Karpas-422 (cell line): ENCODE data around the gene RELN. TPM values are rescaled to one million over a fixed set of nuclear protein-coding genes. Genes with fewer than 3 reads are reported as not detected.

Source experiments
- DNase-seq: peaks from one replicate; pipeline ENCODE4 v3.0.0-alpha.2; 2015
- H2AFZ ChIP-seq: fragments of 200-600 bp; sonication (generic); 2 replicates; pipeline ENCODE4 v1.6.1; 2014; ENCODE audit warnings: antibody characterized with exemption, low read length, mixed read lengths
- H3K27ac ChIP-seq: fragments of 200-600 bp; sonication (generic); 2 replicates; pipeline ENCODE4 v1.5.1; 2014; ENCODE audit warnings: mild to moderate bottlenecking, low read length, moderate library complexity
- H3K27me3 ChIP-seq: fragments of 200-600 bp; sonication (generic); 2 replicates; pipeline ENCODE4 v1.6.1; 2014; ENCODE audit warnings: low read length, mixed read lengths
- H3K36me3 ChIP-seq: fragments of 200-600 bp; sonication (generic); 2 replicates; pipeline ENCODE4 v1.6.1; 2014; ENCODE audit warnings: low read length, mixed read lengths; ENCODE audit not compliant: insufficient read depth
- H3K4me1 ChIP-seq: fragments of 200-600 bp; sonication (generic); 2 replicates; pipeline ENCODE4 v1.6.1; 2014; ENCODE audit warnings: mild to moderate bottlenecking, low read length, mixed read lengths
- H3K4me2 ChIP-seq: fragments of 200-600 bp; sonication (generic); 2 replicates; pipeline ENCODE4 v1.6.1; 2014; ENCODE audit warnings: low read length, low read depth, mild to moderate bottlenecking; ENCODE audit not compliant: poor library complexity, severe bottlenecking
- H3K4me3 ChIP-seq: fragments of 200-600 bp; sonication (generic); 2 replicates; pipeline ENCODE4 v1.5.1; 2014; ENCODE audit warnings: mild to moderate bottlenecking, antibody characterized with exemption, low read length, mixed read lengths
- H3K79me2 ChIP-seq: fragments of 200-600 bp; sonication (generic); 2 replicates; pipeline ENCODE4 v1.6.1; 2014; ENCODE audit warnings: mild to moderate bottlenecking, low read length, mixed read lengths
- H3K9ac ChIP-seq: fragments of 200-600 bp; sonication (generic); 2 replicates; pipeline ENCODE4 v1.6.0; 2014; ENCODE audit warnings: low read length
- H3K9me2 ChIP-seq: fragments of 200-600 bp; sonication (generic), shearing (Covaris generic); replicated peaks from 2 replicates; pipeline ENCODE4 v1.6.0; 2014; ENCODE audit warnings: mild to moderate bottlenecking, low read length, moderate library complexity; ENCODE audit not compliant: insufficient read depth
- H3K9me3 ChIP-seq: fragments of 300-700, 200-600 bp; sonication (generic); 2 replicates; pipeline ENCODE4 v1.6.1; 2014; ENCODE audit warnings: low read length, mixed read lengths
- H4K20me1 ChIP-seq: fragments of 200-600 bp; sonication (generic); 2 replicates; pipeline ENCODE4 v1.6.1; 2014; ENCODE audit warnings: mild to moderate bottlenecking, antibody characterized with exemption, low read length, low read depth; ENCODE audit not compliant: insufficient read depth
- total RNA-seq: library from RNA; depleted of rRNA; stranded (reverse); fragments of >200 nt; shearing (Covaris generic); gene quantifications from 2 replicates; pipeline ENCODE4 v1.2.3, GENCODE V29; 2014; ENCODE audit warnings: low replicate concordance

The RELN gene
- total RNA-seq, 1 experiment from 2014 or later = not detected

- no peaks in the 10 kb centered on the region for H3K9me3 ChIP-seq
- H3K4me1 ChIP-seq = no peaks in the 10 kb centered on the region
- DNase-seq = no peak
- no peak overlapping the region for H3K27ac ChIP-seq
- H3K4me2 ChIP-seq = no peak overlapping the region
- H4K20me1 ChIP-seq = no peaks in the 10 kb centered on the region
- H2AFZ ChIP-seq = no peak overlapping the region
- H3K9ac ChIP-seq = no peak overlapping the region
- no peak overlapping the region for H3K4me3 ChIP-seq
- H3K27me3 ChIP-seq = no peaks in the 10 kb centered on the region
- H3K36me3 ChIP-seq = no peaks in the 10 kb centered on the region
- no peaks in the 10 kb centered on the region for H3K79me2 ChIP-seq
- no peaks in the 10 kb centered on the region for H3K9me2 ChIP-seq
These were observed 284.8 kb downstream of the RELN start for GRCh38 chr7:103704701-103705100.

- H3K4me2 ChIP-seq = no peak overlapping the region
- DNase-seq = no peak
These were observed 286.5 kb downstream of the RELN start for GRCh38 chr7:103702982-103703381.

GRCh38 chr7:103702454-103702853, 287.0 kb downstream of the RELN start:
- H4K20me1 ChIP-seq = no peaks in the 10 kb centered on the region
- no peaks in the 10 kb centered on the region for H3K79me2 ChIP-seq
- H3K36me3 ChIP-seq = no peaks in the 10 kb centered on the region

More at GRCh38 chr7:103702982-103703381, 286.5 kb downstream of the RELN start:
- H4K20me1 ChIP-seq = no peaks in the 10 kb centered on the region
- H3K9me3 ChIP-seq = no peaks in the 10 kb centered on the region
- no peak overlapping the region for H3K9ac ChIP-seq
- no peaks in the 10 kb centered on the region for H3K27me3 ChIP-seq
- no peak overlapping the region for H3K4me3 ChIP-seq
- H3K36me3 ChIP-seq = no peaks in the 10 kb centered on the region
- no peaks in the 10 kb centered on the region for H3K4me1 ChIP-seq
- H3K79me2 ChIP-seq = no peaks in the 10 kb centered on the region
- H2AFZ ChIP-seq = no peak overlapping the region
- no peaks in the 10 kb centered on the region for H3K9me2 ChIP-seq
- H3K27ac ChIP-seq = no peak overlapping the region

GRCh38 chr7:103699032-103699431, 290.4 kb downstream of the RELN start:
- no peak overlapping the region for H2AFZ ChIP-seq

More at GRCh38 chr7:103702454-103702853, 287.0 kb downstream of the RELN start:
- Histone ChIP-seq H3K4me2 (no peak overlapping the region), H3K9me2 (no peaks in the 10 kb centered on the region), H3K9me3 (no peaks in the 10 kb centered on the region), H3K4me1 (no peaks in the 10 kb centered on the region), H2AFZ (no peak overlapping the region), H3K27me3 (no peaks in the 10 kb centered on the region), H3K4me3 (no peak overlapping the region), H3K9ac (no peak overlapping the region), H3K27ac (no peak overlapping the region)
- DNase-seq = no peak

GRCh38 chr7:103698064-103698463, 291.4 kb downstream of the RELN start:
- no peak overlapping the region for H2AFZ ChIP-seq
- no peak overlapping the region for H3K27ac ChIP-seq
- no peaks in the 10 kb centered on the region for H3K27me3 ChIP-seq
- no peaks in the 10 kb centered on the region for H3K36me3 ChIP-seq
- H3K79me2 ChIP-seq = no peaks in the 10 kb centered on the region
- no peaks in the 10 kb centered on the region for H3K4me1 ChIP-seq
- no peak overlapping the region for H3K4me2 ChIP-seq
- no peaks in the 10 kb centered on the region for H3K9me3 ChIP-seq
- no peak for DNase-seq
- H4K20me1 ChIP-seq = no peaks in the 10 kb centered on the region
- H3K4me3 ChIP-seq = no peak overlapping the region
- H3K9ac ChIP-seq = no peak overlapping the region
- H3K9me2 ChIP-seq = no peaks in the 10 kb centered on the region

More at GRCh38 chr7:103699032-103699431, 290.4 kb downstream of the RELN start:
- Histone ChIP-seq H4K20me1 (no peaks in the 10 kb centered on the region), H3K4me1 (no peaks in the 10 kb centered on the region), H3K36me3 (no peaks in the 10 kb centered on the region), H3K27ac (no peak overlapping the region), H3K4me3 (no peak overlapping the region), H3K79me2 (no peaks in the 10 kb centered on the region), H3K4me2 (no peak overlapping the region), H3K9me2 (no peaks in the 10 kb centered on the region), H3K9ac (no peak overlapping the region), H3K27me3 (no peaks in the 10 kb centered on the region), H3K9me3 (no peaks in the 10 kb centered on the region)
- no peak for DNase-seq

GRCh38 chr7:103695521-103695920, 293.9 kb downstream of the RELN start:
- Histone ChIP-seq H3K4me1 (no peaks in the 10 kb centered on the region), H2AFZ (no peak overlapping the region), H3K79me2 (no peaks in the 10 kb centered on the region), H3K9me2 (no peaks in the 10 kb centered on the region), H3K4me3 (no peak overlapping the region), H3K9me3 (no peaks in the 10 kb centered on the region), H3K4me2 (no peak overlapping the region), H4K20me1 (no peaks in the 10 kb centered on the region), H3K9ac (no peak overlapping the region), H3K27me3 (no peaks in the 10 kb centered on the region), H3K27ac (no peak overlapping the region), H3K36me3 (no peaks in the 10 kb centered on the region)
- DNase-seq = no peak

- H3K79me2 ChIP-seq = no peaks in the 10 kb centered on the region
- no peak overlapping the region for H3K9ac ChIP-seq
- no peaks in the 10 kb centered on the region for H3K27me3 ChIP-seq
- no peaks in the 10 kb centered on the region for H4K20me1 ChIP-seq
- no peaks in the 10 kb centered on the region for H3K4me1 ChIP-seq
- DNase-seq = no peak
- H2AFZ ChIP-seq = no peak overlapping the region
- H3K9me3 ChIP-seq = no peaks in the 10 kb centered on the region
- no peak overlapping the region for H3K4me2 ChIP-seq
- no peak overlapping the region for H3K4me3 ChIP-seq
- H3K9me2 ChIP-seq = no peaks in the 10 kb centered on the region
- no peak overlapping the region for H3K27ac ChIP-seq
- H3K36me3 ChIP-seq = no peaks in the 10 kb centered on the region
These were observed 295.2 kb downstream of the RELN start for GRCh38 chr7:103694304-103694703.

GRCh38 chr7:103691291-103691690, 298.2 kb downstream of the RELN start:
- no peaks in the 10 kb centered on the region for H3K79me2 ChIP-seq
- H3K27ac ChIP-seq = no peak overlapping the region
- H3K36me3 ChIP-seq = no peaks in the 10 kb centered on the region
- H3K9ac ChIP-seq = no peak overlapping the region
- no peaks in the 10 kb centered on the region for H3K9me3 ChIP-seq
- no peak overlapping the region for H2AFZ ChIP-seq
- no peaks in the 10 kb centered on the region for H3K27me3 ChIP-seq
- no peak for DNase-seq
- no peak overlapping the region for H3K4me3 ChIP-seq
- H4K20me1 ChIP-seq = no peaks in the 10 kb centered on the region
- no peaks in the 10 kb centered on the region for H3K9me2 ChIP-seq
- no peak overlapping the region for H3K4me2 ChIP-seq
- H3K4me1 ChIP-seq = no peaks in the 10 kb centered on the region
